HCT116 (cell line): ENCODE measurements around the gene C9orf72. TPM values are rescaled to one million over a fixed set of nuclear protein-coding genes. Genes with fewer than 3 reads are reported as not detected.
"Not testable (repeated sequence)": the region's sequence is repeated elsewhere in the genome, so short reads cannot be mapped to it uniquely, and the experiment has no call there.

Experiments used
- ATAC-seq: fragments of 200-7000 bp; cut with Tn5 transposase; 2 replicates; pipeline ENCODE4 v1.9.1; 2020; ENCODE audit warnings: mild to moderate bottlenecking, moderate library complexity
- BruUV-seq: library from RNA; stranded (reverse); fragments of 400-500 nt; replicated peaks from 2 replicates; lab custom pipeline; 2021; lab: Mats Ljungman, UMichigan
- CTCF ChIA-PET: fragments of 300-600 bp; sonication (Branson Sonifier 250); formaldehyde crosslinking; loops from one replicate; lab custom pipeline; 2021; ENCODE audit warnings: antibody characterized with exemption; lab: Charles Lee
- POLR2A ChIA-PET: fragments of 300-600, 350-600 bp; sonication (Branson Sonifier 250); formaldehyde crosslinking; loops from one replicate; lab custom pipeline; 2021; ENCODE audit warnings: antibody characterized with exemption; lab: Charles Lee
- RAD21 ChIA-PET, 2 experiments: fragments of 300-600 bp; sonication (Branson Sonifier 250); formaldehyde crosslinking; loops; one replicate each; lab custom pipeline; 2023; ENCODE audit warnings: low total read pairs in 2 of 2; ENCODE audit not compliant: uncharacterized antibody in 2 of 2, unreplicated experiment in 2 of 2, low non-redundant PET in 1 of 2; lab: Charles Lee
- DNase-seq: peaks from one replicate; pipeline ENCODE4 v3.0.0-alpha.2; 2010; ENCODE audit warnings: low read depth, low spot score
- H2AFZ ChIP-seq: fragments of 200-600 bp; shearing (Covaris generic), sonication (generic); 2 replicates; pipeline ENCODE4 v1.6.1; 2017; ENCODE audit warnings: low read depth, mixed run types, mixed read lengths, antibody characterized with exemption, low read length; ENCODE audit not compliant: poor library complexity, severe bottlenecking
- H3K27ac ChIP-seq: 2 replicates; pipeline ENCODE4 v1.5.1; 2012; ENCODE audit warnings: low read depth, low read length
- H3K27me3 ChIP-seq: fragments of 200-600 bp; sonication (generic); 2 replicates; pipeline ENCODE4 v1.6.1; 2016; ENCODE audit warnings: mixed run types, low read length, mixed read lengths; ENCODE audit not compliant: insufficient read depth
- H3K36me3 ChIP-seq, 2 experiments: fragments of 200-500 bp in 1 of 2; fragments of 200-600 bp in 1 of 2; sonication (Bioruptor generic) in 1 of 2; sonication (generic) in 1 of 2; 2 replicates each; pipeline versions ENCODE4 v1.5.1 to v1.6.1; 2014 to 2016; ENCODE audit warnings: low read length in 2 of 2, inconsistent platforms in 1 of 2, mixed read lengths in 1 of 2, mixed run types in 1 of 2; ENCODE audit not compliant: insufficient read depth in 2 of 2, control insufficient read depth in 1 of 2
- H3K4me1 ChIP-seq, 2 experiments: fragments of 200-600 bp in 1 of 2; sonication (generic) in 1 of 2; 2 replicates each; pipeline versions ENCODE4 v1.5.1 to v1.6.1; 2012 to 2017; ENCODE audit warnings: low read length in 2 of 2, inconsistent platforms in 1 of 2, mild to moderate bottlenecking in 1 of 2, mixed read lengths in 1 of 2, mixed run types in 1 of 2, moderate library complexity in 1 of 2; ENCODE audit not compliant: insufficient read depth in 2 of 2, control insufficient read depth in 1 of 2
- H3K4me2 ChIP-seq: fragments of 200-600 bp; sonication (generic); 2 replicates; pipeline ENCODE4 v1.6.1; 2017; ENCODE audit warnings: mixed run types, low read length, mixed read lengths
- H3K4me3 ChIP-seq, 2 experiments: fragments of 200-600 bp in 1 of 2; sonication (generic) in 1 of 2; replicated peaks in 1 of 2; 2 replicates each; pipeline ENCODE4 v1.5.1; 2011 to 2016; ENCODE audit warnings: low read length in 2 of 2, control low read depth in 1 of 2, low read depth in 1 of 2, mild to moderate bottlenecking in 1 of 2, mixed read lengths in 1 of 2, mixed run types in 1 of 2
- H3K79me2 ChIP-seq: fragments of 200-600 bp; sonication (generic); 2 replicates; pipeline ENCODE4 v1.6.1; 2017; ENCODE audit warnings: mild to moderate bottlenecking, mixed run types, low read length, moderate library complexity, mixed read lengths; ENCODE audit not compliant: insufficient read depth
- H3K9ac ChIP-seq: fragments of 200-600 bp; sonication (generic); 2 replicates; pipeline ENCODE4 v1.6.1; 2016; ENCODE audit warnings: low read length, mixed read lengths
- H3K9me2 ChIP-seq: fragments of 200-600 bp; sonication (generic), shearing (Covaris generic); 2 replicates; pipeline ENCODE4 v1.6.1; 2017; ENCODE audit warnings: mixed run types, mild to moderate bottlenecking, moderate library complexity; ENCODE audit not compliant: insufficient read depth
- H3K9me3 ChIP-seq, 2 experiments: fragments of 200-500 bp in 1 of 2; fragments of 200-600 bp in 1 of 2; sonication (Bioruptor generic) in 1 of 2; sonication (generic) in 1 of 2; 2 replicates each; pipeline ENCODE4 v1.6.1; 2014 to 2017; ENCODE audit warnings: low read length in 2 of 2, mixed read lengths in 2 of 2, inconsistent platforms in 1 of 2, low read depth in 1 of 2, mild to moderate bottlenecking in 1 of 2, mixed run types in 1 of 2, moderate library complexity in 1 of 2; ENCODE audit not compliant: control insufficient read depth in 1 of 2, insufficient read depth in 1 of 2
- H4K20me1 ChIP-seq: fragments of 200-600 bp; sonication (generic), shearing (Covaris generic); 2 replicates; pipeline ENCODE4 v1.6.1; 2017; ENCODE audit warnings: mixed run types, mild to moderate bottlenecking, moderate library complexity; ENCODE audit not compliant: insufficient read depth
- ATF3 ChIP-seq: IDR thresholded peaks from 2 replicates; pipeline ENCODE4 v1.6.1; 2012
- FOSL1 ChIP-seq: IDR thresholded peaks from 2 replicates; pipeline ENCODE4 v1.6.1; 2012; ENCODE audit warnings: low read depth
- POLR2A ChIP-seq: IDR thresholded peaks from 2 replicates; pipeline ENCODE4 v1.7.0; 2011; ENCODE audit warnings: borderline replicate concordance; ENCODE audit not compliant: insufficient read depth, insufficient read length; ENCODE audit errors: extremely low read depth
- POLR2AphosphoS5 ChIP-seq: IDR thresholded peaks from 2 replicates; pipeline ENCODE4 v1.6.1; 2011; ENCODE audit warnings: mild to moderate bottlenecking, low read depth, low read length, moderate library complexity
- SIN3A ChIP-seq: IDR thresholded peaks from 2 replicates; pipeline ENCODE4 v1.6.1; 2012; ENCODE audit warnings: low read depth
- SP1 ChIP-seq: IDR thresholded peaks from 2 replicates; pipeline ENCODE4 v1.6.1; 2012; ENCODE audit warnings: low read depth
- SRF ChIP-seq: IDR thresholded peaks from 2 replicates; pipeline ENCODE4 v1.6.1; 2012; ENCODE audit warnings: low read depth
- TCF7L2 ChIP-seq: IDR thresholded peaks from 2 replicates; pipeline ENCODE4 v1.7.0; 2011; ENCODE audit warnings: borderline replicate concordance, inconsistent platforms; ENCODE audit not compliant: insufficient read depth, insufficient read length; ENCODE audit errors: extremely low read depth
- ZBTB33 ChIP-seq: IDR thresholded peaks from 2 replicates; pipeline ENCODE4 v1.6.1; 2011; ENCODE audit warnings: mild to moderate bottlenecking, low read length, moderate library complexity; ENCODE audit not compliant: insufficient replicate concordance; ENCODE audit errors: extremely low read depth
- ZFX ChIP-seq: fragments of 450-650 bp; IDR thresholded peaks from 2 replicates; pipeline ENCODE4 v1.6.1; 2017
- intact Hi-C: fragments of 100-400 bp; cut with micrococcal nuclease; formaldehyde crosslinking; loops from 2 replicates; pipeline ENCODE4 v1.10.0; 2022
- total RNA-seq: library from RNA; stranded (reverse); gene quantifications from one replicate; pipeline ENCODE4 v1.2.1, GENCODE V29; 2021; ENCODE audit not compliant: unreplicated experiment

Gene C9orf72
- total RNA-seq, 1 experiment from 2014 or later = 12.0 TPM

DNA sequence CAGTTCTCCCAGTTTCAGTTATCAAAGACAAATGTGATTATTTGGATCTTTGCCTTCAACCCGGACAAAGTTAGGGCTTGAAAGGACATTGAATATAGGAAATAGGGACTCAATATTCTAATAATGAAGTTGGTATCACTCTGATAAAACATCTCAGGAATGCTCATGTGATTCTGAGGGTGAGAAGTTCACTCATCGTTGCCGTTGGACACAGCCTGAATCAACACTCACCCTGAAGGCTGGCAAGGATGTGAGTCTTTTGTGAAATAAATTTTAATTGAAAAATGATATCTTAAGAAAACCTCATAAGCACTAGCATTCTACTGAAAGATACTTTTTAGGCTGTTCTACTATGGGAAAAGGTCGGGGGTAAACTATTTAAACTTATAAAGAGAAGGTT, 44.8 kb upstream of the C9orf72 start:
- CTCF ChIA-PET = no interaction called here
- TF ChIP-seq ZFX = no peak
- ATAC-seq (no peak), DNase-seq (no peak)
- RAD21 ChIA-PET = no interaction called here
- no peak overlapping the region for H3K27ac ChIP-seq
- no peak overlapping the region for H3K9ac ChIP-seq
- no peaks in the 10 kb centered on the region for H4K20me1 ChIP-seq
- no peak overlapping the region for H3K4me2 ChIP-seq
- no peaks in the 10 kb centered on the region for H3K4me1 ChIP-seq
- intact Hi-C loops = no loop called here
- no peak overlapping the region for H3K4me3 ChIP-seq
- no peaks in the 10 kb centered on the region for H3K9me2 ChIP-seq
- no peaks in the 10 kb centered on the region for H3K79me2 ChIP-seq
- peaks cover 41% of the 10 kb centered on the region for H3K27me3 ChIP-seq
- H2AFZ ChIP-seq = no peak overlapping the region
- BruUV-seq = no TSS peak
- H3K9me3 ChIP-seq = no peaks in the 10 kb centered on the region
- POLR2A ChIA-PET = no interaction called here
- no peaks in the 10 kb centered on the region for H3K36me3 ChIP-seq

- RAD21 ChIA-PET = no interaction called here
- Histone ChIP-seq H3K4me2 (no peak overlapping the region), H2AFZ (no peak overlapping the region), H3K27me3 (peaks cover 35% of the 10 kb centered on the region), H3K4me1 (no peaks in the 10 kb centered on the region), H3K36me3 (no peaks in the 10 kb centered on the region), H3K9ac (no peak overlapping the region), H3K9me3 (no peaks in the 10 kb centered on the region), H4K20me1 (no peaks in the 10 kb centered on the region), H3K27ac (no peak overlapping the region), H3K79me2 (no peaks in the 10 kb centered on the region), H3K4me3 (no peak overlapping the region), H3K9me2 (no peaks in the 10 kb centered on the region)
- CTCF ChIA-PET = no interaction called here
- BruUV-seq = no TSS peak
- DNase-seq (no peak), ATAC-seq (no peak)
- POLR2A ChIA-PET = no interaction called here
- intact Hi-C loops = no loop called here
- TF ChIP-seq TCF7L2 = no peak
- no peak for TF ChIP-seq POLR2A
- TF ChIP-seq SIN3A = no peak
- TF ChIP-seq SRF = no peak
- TF ChIP-seq ZBTB33 = no peak
- no peak for TF ChIP-seq SP1
- no peak for TF ChIP-seq ATF3
- TF ChIP-seq FOSL1 = no peak
- TF ChIP-seq ZFX = no peak
- no peak for TF ChIP-seq POLR2AphosphoS5
These were observed 41.3 kb upstream of the C9orf72 start for GRCh38 chr9:27614551-27614950.

- BruUV-seq, H3K36me3 ChIP-seq, H3K4me1 ChIP-seq, RAD21 ChIA-PET, H3K79me2 ChIP-seq, H3K4me2 ChIP-seq, H3K4me3 ChIP-seq, DNase-seq, H3K9me3 ChIP-seq, H2AFZ ChIP-seq, intact Hi-C loops, H3K9me2 ChIP-seq, ATAC-seq, H3K27ac ChIP-seq, H3K9ac ChIP-seq, H4K20me1 ChIP-seq, POLR2A ChIA-PET, CTCF ChIA-PET: not testable (repeated sequence)
- H3K27me3 ChIP-seq = peaks cover 17% of the 10 kb centered on the region; the same call in 1 of the 2 replicates
These were observed 38.8 kb upstream of the C9orf72 start for GRCh38 chr9:27612036-27612435.
